Keratinocyte (primary cell): ENCODE data around the gene PTPRD. TPM values are rescaled to one million over a fixed set of nuclear protein-coding genes. Genes with fewer than 3 reads are reported as not detected.

Source experiments
- DNase-seq: peaks from one replicate; pipeline ENCODE4 v3.0.0-alpha.2; 2011; ENCODE audit warnings: low read depth, missing footprints, low spot score
- FAIRE-seq: peaks from 2 replicates; lab custom pipeline; 2011; peaks lifted over from hg19 to GRCh38; lab: Jason Lieb, UNC
- H2AFZ ChIP-seq: 2 replicates; pipeline ENCODE4 v1.6.0; 2012; ENCODE audit warnings: low read length, control low read depth, inconsistent platforms; ENCODE audit not compliant: control insufficient read depth
- H3K27ac ChIP-seq: 2 replicates; pipeline ENCODE4 v1.5.1; 2011; ENCODE audit warnings: low read length; ENCODE audit not compliant: control insufficient read depth, insufficient read depth
- H3K27me3 ChIP-seq: 3 replicates; pipeline ENCODE4 v1.6.0; 2011; ENCODE audit warnings: low read length; ENCODE audit not compliant: control insufficient read depth, insufficient read depth; ENCODE audit errors: extremely low read depth
- H3K36me3 ChIP-seq, 2 experiments: 2 replicates in 1 of 2; 3 replicates in 1 of 2; pipeline ENCODE4 v1.5.1; 2011; ENCODE audit warnings: low read length in 2 of 2, mild to moderate bottlenecking in 1 of 2; ENCODE audit not compliant: control insufficient read depth in 2 of 2, insufficient read depth in 2 of 2; ENCODE audit errors: extremely low read depth in 1 of 2
- H3K4me1 ChIP-seq: 3 replicates; pipeline ENCODE4 v1.5.1; 2011; ENCODE audit warnings: low read length; ENCODE audit not compliant: control insufficient read depth, insufficient read depth; ENCODE audit errors: extremely low read depth
- H3K4me2 ChIP-seq: 3 replicates; pipeline ENCODE4 v1.6.0; 2011; ENCODE audit warnings: low read depth, low read length; ENCODE audit not compliant: control insufficient read depth, insufficient read depth; ENCODE audit errors: extremely low read depth
- H3K4me3 ChIP-seq, 3 experiments: fragments of 200-600 bp in 1 of 3; sonication (generic) in 1 of 3; 2 replicates in 2 of 3; 3 replicates in 1 of 3; pipeline ENCODE4 v1.5.1; 2011 to 2016; ENCODE audit warnings: low read length in 3 of 3, mild to moderate bottlenecking in 3 of 3, control low read depth in 2 of 3, inconsistent platforms in 1 of 3, low read depth in 1 of 3, mixed read lengths in 1 of 3, mixed run types in 1 of 3, moderate library complexity in 1 of 3; ENCODE audit not compliant: control insufficient read depth in 2 of 3, insufficient read depth in 2 of 3; ENCODE audit errors: extremely low read depth in 1 of 3
- H3K79me2 ChIP-seq: 2 replicates; pipeline ENCODE4 v1.6.0; 2012; ENCODE audit warnings: low read length; ENCODE audit not compliant: control insufficient read depth, insufficient read depth
- H3K9ac ChIP-seq: 3 replicates; pipeline ENCODE4 v1.6.0; 2011; ENCODE audit warnings: low read length; ENCODE audit not compliant: control insufficient read depth, insufficient read depth; ENCODE audit errors: extremely low read depth
- H3K9me1 ChIP-seq: 3 replicates; pipeline ENCODE4 v1.6.0; 2011; ENCODE audit warnings: low read length; ENCODE audit not compliant: control insufficient read depth, insufficient read depth; ENCODE audit errors: extremely low read depth
- H3K9me3 ChIP-seq: 2 replicates; pipeline ENCODE4 v1.5.1; 2012; ENCODE audit warnings: low read depth, low read length; ENCODE audit not compliant: control insufficient read depth
- H4K20me1 ChIP-seq: 3 replicates; pipeline ENCODE4 v1.6.0; 2011; ENCODE audit warnings: low read length; ENCODE audit not compliant: control insufficient read depth, insufficient read depth; ENCODE audit errors: extremely low read depth
- EZH2 ChIP-seq: IDR thresholded peaks from one replicate; pipeline ENCODE4 v1.6.1; 2012; ENCODE audit warnings: inconsistent platforms, mild to moderate bottlenecking, low read length, moderate library complexity
- dilution Hi-C: fragments of 300-500 bp; cut with MboI; formaldehyde crosslinking; loops from one replicate; pipeline ENCODE4 v1.7.0; 2020; ENCODE audit warnings: low sequenced_read_pairs; ENCODE audit not compliant: extremely low pct_ligation_motif_present
- polyA plus RNA-seq, 5 experiments: library from polyadenylated mRNA; depleted of rRNA in 3 of 5; stranded (reverse) in 3 of 5; stranded (forward) in 1 of 5; unstranded in 1 of 5; fragments of >200 nt; gene quantifications; 1 replicate in 1 of 5; 2 replicates in 3 of 5; 3 replicates in 1 of 5; pipeline versions ENCODE4 v1.2.1 to v1.2.3, GENCODE V29; 2011 to 2012; ENCODE audit warnings: missing spikeins in 2 of 5, low read depth in 1 of 5, low replicate concordance in 1 of 5
- TF ChIP-seq, protein P1 (sequence below), 3 experiments: IDR thresholded peaks in 1 of 3; conservative IDR thresholded peaks in 1 of 3; optimal IDR thresholded peaks in 1 of 3; 2 replicates in 2 of 3; 3 replicates in 1 of 3; pipeline versions ENCODE3 to v1.5.1; 2011; ENCODE audit warnings: low read length in 3 of 3, mild to moderate bottlenecking in 3 of 3, moderate library complexity in 2 of 3, control low read depth in 1 of 3, inconsistent platforms in 1 of 3; ENCODE audit not compliant: insufficient read depth in 2 of 3; ENCODE audit errors: extremely low read depth in 1 of 3

The PTPRD gene
- polyA plus RNA-seq, 1 donor (not counting 4 experiments of a cell fraction or from before 2014, with no cell fraction given): 0.10 TPM

DNA sequence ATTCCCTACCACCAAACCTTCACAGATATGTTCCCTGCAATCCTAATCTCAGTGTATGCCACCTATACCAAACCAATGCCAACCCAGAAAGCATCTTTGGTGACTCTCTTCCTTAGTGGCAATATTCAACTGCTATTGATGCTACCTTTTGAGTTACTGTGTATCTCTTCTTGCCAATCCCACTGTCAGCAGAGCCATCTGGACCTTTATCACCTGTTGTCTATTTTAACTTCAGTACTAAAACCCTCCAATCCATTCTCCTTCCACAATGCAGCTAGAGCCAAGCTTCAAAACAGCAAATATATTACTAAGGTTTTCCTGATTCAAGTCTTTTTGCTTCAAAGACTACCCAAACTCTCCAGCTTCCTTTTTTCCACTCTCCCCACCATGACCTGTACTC lies 2036.1 kb downstream of the PTPRD start:
- Histone ChIP-seq H3K4me3 (no peak overlapping the region), H3K79me2 (no peaks in the 10 kb centered on the region), H3K4me1 (peaks cover 9% of the 10 kb centered on the region), H3K27me3 (no peaks in the 10 kb centered on the region), H2AFZ (no peak overlapping the region), H3K4me2 (no peak overlapping the region), H3K9ac (no peak overlapping the region), H4K20me1 (no peaks in the 10 kb centered on the region), H3K27ac (no peak overlapping the region), H3K36me3 (no peaks in the 10 kb centered on the region), H3K9me1 (no peaks in the 10 kb centered on the region), H3K9me3 (no peaks in the 10 kb centered on the region)
- no peak for DNase-seq
- TF ChIP-seq, protein P1, sequence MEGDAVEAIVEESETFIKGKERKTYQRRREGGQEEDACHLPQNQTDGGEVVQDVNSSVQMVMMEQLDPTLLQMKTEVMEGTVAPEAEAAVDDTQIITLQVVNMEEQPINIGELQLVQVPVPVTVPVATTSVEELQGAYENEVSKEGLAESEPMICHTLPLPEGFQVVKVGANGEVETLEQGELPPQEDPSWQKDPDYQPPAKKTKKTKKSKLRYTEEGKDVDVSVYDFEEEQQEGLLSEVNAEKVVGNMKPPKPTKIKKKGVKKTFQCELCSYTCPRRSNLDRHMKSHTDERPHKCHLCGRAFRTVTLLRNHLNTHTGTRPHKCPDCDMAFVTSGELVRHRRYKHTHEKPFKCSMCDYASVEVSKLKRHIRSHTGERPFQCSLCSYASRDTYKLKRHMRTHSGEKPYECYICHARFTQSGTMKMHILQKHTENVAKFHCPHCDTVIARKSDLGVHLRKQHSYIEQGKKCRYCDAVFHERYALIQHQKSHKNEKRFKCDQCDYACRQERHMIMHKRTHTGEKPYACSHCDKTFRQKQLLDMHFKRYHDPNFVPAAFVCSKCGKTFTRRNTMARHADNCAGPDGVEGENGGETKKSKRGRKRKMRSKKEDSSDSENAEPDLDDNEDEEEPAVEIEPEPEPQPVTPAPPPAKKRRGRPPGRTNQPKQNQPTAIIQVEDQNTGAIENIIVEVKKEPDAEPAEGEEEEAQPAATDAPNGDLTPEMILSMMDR (optimal IDR thresholded peaks at IDR 0.05 in 1 of 3, IDR thresholded peaks at IDR 0.05 in 1 of 3, conservative IDR thresholded peaks at IDR 0.05 in 1 of 3; ENCODE audit: extremely low read depth in 1 of 3, insufficient read depth in 2 of 3, low read length in 3 of 3): no peak
- TF ChIP-seq EZH2: no peak
- dilution Hi-C loops: no loop called here
- no peak for FAIRE-seq

DNA sequence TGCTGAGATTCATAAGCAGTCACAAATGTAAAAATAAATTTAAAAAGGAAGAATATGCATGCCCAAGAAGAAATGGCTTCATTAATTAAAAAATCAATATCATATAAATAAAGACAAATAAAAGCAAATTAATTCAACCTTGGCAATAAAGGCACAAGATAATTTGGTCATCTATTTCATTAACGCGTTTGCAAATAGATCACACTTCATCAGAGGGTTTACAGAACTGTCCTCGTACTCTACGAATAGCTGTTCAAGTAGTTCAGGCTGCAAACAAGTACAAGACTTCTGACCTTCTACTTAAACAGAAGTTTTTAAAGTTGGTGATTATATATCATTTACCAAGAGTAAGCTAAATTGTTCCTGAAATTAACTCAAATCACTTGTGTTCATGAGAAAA lies 2038.0 kb downstream of the PTPRD start:
- Histone ChIP-seq H3K79me2 (no peaks in the 10 kb centered on the region), H3K4me2 (no peak overlapping the region), H2AFZ (no peak overlapping the region), H3K27me3 (no peaks in the 10 kb centered on the region), H3K9ac (no peak overlapping the region), H3K9me3 (no peaks in the 10 kb centered on the region), H3K36me3 (no peaks in the 10 kb centered on the region), H3K4me1 (peaks cover 6% of the 10 kb centered on the region), H3K9me1 (no peaks in the 10 kb centered on the region), H3K27ac (no peak overlapping the region), H4K20me1 (no peaks in the 10 kb centered on the region), H3K4me3 (no peak overlapping the region)
- dilution Hi-C loops: no loop called here
- TF ChIP-seq EZH2: no peak
- TF ChIP-seq, protein P1 (optimal IDR thresholded peaks at IDR 0.05 in 1 of 3, IDR thresholded peaks at IDR 0.05 in 1 of 3, conservative IDR thresholded peaks at IDR 0.05 in 1 of 3; ENCODE audit: extremely low read depth in 1 of 3, insufficient read depth in 2 of 3, low read length in 3 of 3): no peak
- no peak for FAIRE-seq
- DNase-seq: no peak
